HEK293 (cell line): ENCODE measurements around the gene DOCK7.
A peak's percentile ranks its signal among the peaks of the same experiment; 100 is the strongest.

Source experiments
- CTCF ChIA-PET: fragments of 350-600 bp; formaldehyde crosslinking; extraction: SDS; loops from one replicate; lab custom pipeline; 2021; ENCODE audit warnings: antibody characterized with exemption; lab: Yijun Ruan, JAX
- POLR2A ChIA-PET: fragments of 300-600 bp; formaldehyde crosslinking; extraction: SDS; loops from one replicate; lab custom pipeline; 2020; ENCODE audit warnings: antibody characterized with exemption, inconsistent platforms; lab: Yijun Ruan, JAX
- H3K27ac ChIP-seq: fragments of 200-500 bp; sonication (Bioruptor generic); 2 replicates; pipeline ENCODE4 v1.5.1; 2014; ENCODE audit warnings: low read depth, low read length, control low read depth, inconsistent platforms; ENCODE audit errors: extremely low read depth
- H3K36me3 ChIP-seq, 2 experiments: fragments of 200-500 bp in 1 of 2; sonication (Bioruptor generic) in 1 of 2; 1 replicate in 1 of 2; 2 replicates in 1 of 2; pipeline ENCODE4 v1.5.1; 2014 to 2017; ENCODE audit warnings: inconsistent platforms in 2 of 2, low read length in 2 of 2; ENCODE audit not compliant: control insufficient read depth in 2 of 2, insufficient read depth in 1 of 2
- H3K4me1 ChIP-seq: fragments of 200-500 bp; sonication (Bioruptor generic); 2 replicates; pipeline ENCODE4 v1.5.1; 2014; ENCODE audit warnings: mild to moderate bottlenecking, low read length, inconsistent platforms; ENCODE audit not compliant: control insufficient read depth, insufficient read depth
- H3K4me3 ChIP-seq: 2 replicates; pipeline ENCODE4 v1.5.1; 2011; ENCODE audit warnings: low read depth, mild to moderate bottlenecking, control low read depth, low read length, moderate library complexity
- H3K9me3 ChIP-seq: fragments of 200-500 bp; sonication (Bioruptor generic); 2 replicates; pipeline ENCODE4 v1.5.1; 2014; ENCODE audit warnings: low read depth, low read length, inconsistent platforms; ENCODE audit not compliant: control insufficient read depth, insufficient read depth
- ATF2 ChIP-seq: fragments of 450-650 bp; formaldehyde crosslinking; IDR thresholded peaks from 2 replicates; pipeline ENCODE4 v1.5.1; 2016; ENCODE audit warnings: missing biosample characterization, missing genetic modification characterization, low read depth
- BCL11B ChIP-seq: fragments of 450-650 bp; formaldehyde crosslinking; IDR thresholded peaks from 2 replicates; pipeline ENCODE4 v1.5.1; 2016; ENCODE audit warnings: low read depth, missing biosample characterization, missing genetic modification characterization
- FEZF1 ChIP-seq: fragments of 450-650 bp; formaldehyde crosslinking; IDR thresholded peaks from 2 replicates; pipeline ENCODE4 v1.5.1; 2016; ENCODE audit warnings: missing biosample characterization, missing genetic modification characterization
- GLI4 ChIP-seq: fragments of 450-650 bp; formaldehyde crosslinking; IDR thresholded peaks from 2 replicates; pipeline ENCODE4 v1.5.1; 2016; ENCODE audit warnings: missing biosample characterization, missing genetic modification characterization
- HOXC10 ChIP-seq: sonication (generic); formaldehyde crosslinking; IDR thresholded peaks from 2 replicates; pipeline ENCODE4 v1.8.1; 2023; ENCODE audit warnings: mild to moderate bottlenecking, missing genetic modification reagents
- MEIS1 ChIP-seq: sonication (generic); formaldehyde crosslinking; IDR thresholded peaks from 2 replicates; pipeline ENCODE4 v1.8.1; 2022; ENCODE audit warnings: missing genetic modification reagents, mild to moderate bottlenecking, borderline replicate concordance
- PRDM1 ChIP-seq: fragments of 450-650 bp; formaldehyde crosslinking; IDR thresholded peaks from 2 replicates; pipeline ENCODE4; 2016; ENCODE audit warnings: missing biosample characterization, missing genetic modification characterization
- RBAK ChIP-seq: fragments of 450-650 bp; formaldehyde crosslinking; IDR thresholded peaks from 2 replicates; pipeline ENCODE4 v1.5.1; 2016; ENCODE audit warnings: missing biosample characterization, missing genetic modification characterization
- REPIN1 ChIP-seq: fragments of 450-650 bp; formaldehyde crosslinking; IDR thresholded peaks from 2 replicates; pipeline ENCODE4 v1.5.1; 2017; ENCODE audit warnings: missing biosample characterization, missing genetic modification characterization, low read depth
- SCRT2 ChIP-seq: fragments of 450-650 bp; formaldehyde crosslinking; IDR thresholded peaks from 2 replicates; pipeline ENCODE4 v1.5.1; 2016; ENCODE audit warnings: missing biosample characterization, missing genetic modification characterization
- ZBTB26 ChIP-seq: fragments of 450-650 bp; formaldehyde crosslinking; optimal IDR thresholded peaks from 2 replicates; pipeline ENCODE3; 2016; ENCODE audit warnings: missing biosample characterization, mild to moderate bottlenecking, missing genetic modification characterization
- ZBTB48 ChIP-seq: fragments of 450-650 bp; formaldehyde crosslinking; IDR thresholded peaks from 2 replicates; pipeline ENCODE4 v1.5.1; 2016; ENCODE audit warnings: missing biosample characterization, missing genetic modification characterization
- ZIC2 ChIP-seq: fragments of 450-650 bp; formaldehyde crosslinking; IDR thresholded peaks from 2 replicates; pipeline ENCODE4 v1.5.1; 2016; ENCODE audit warnings: missing biosample characterization, missing genetic modification characterization
- ZNF133 ChIP-seq: fragments of 450-650 bp; formaldehyde crosslinking; IDR thresholded peaks from 2 replicates; pipeline ENCODE4 v1.5.1; 2016; ENCODE audit warnings: missing biosample characterization, missing genetic modification characterization
- ZNF16 ChIP-seq: fragments of 450-650 bp; formaldehyde crosslinking; IDR thresholded peaks from 2 replicates; pipeline ENCODE4 v1.5.1; 2016; ENCODE audit warnings: low read depth, missing biosample characterization, missing genetic modification characterization
- ZNF341 ChIP-seq: fragments of 450-650 bp; formaldehyde crosslinking; IDR thresholded peaks from 2 replicates; pipeline ENCODE4; 2016; ENCODE audit warnings: low read depth, missing biosample characterization, missing genetic modification characterization
- ZNF398 ChIP-seq: fragments of 450-650 bp; formaldehyde crosslinking; IDR thresholded peaks from 2 replicates; pipeline ENCODE4 v1.5.1; 2017; ENCODE audit warnings: missing biosample characterization, missing genetic modification characterization
- ZNF488 ChIP-seq: fragments of 450-650 bp; formaldehyde crosslinking; IDR thresholded peaks from 2 replicates; pipeline ENCODE4 v1.5.1; 2016; ENCODE audit warnings: missing biosample characterization, missing genetic modification characterization
- ZNF513 ChIP-seq: fragments of 450-650 bp; IDR thresholded peaks from 2 replicates; pipeline ENCODE4 v1.5.1; 2018; ENCODE audit warnings: missing biosample characterization, missing genetic modification characterization
- ZNF518A ChIP-seq: fragments of 450-650 bp; formaldehyde crosslinking; conservative IDR thresholded peaks from 2 replicates; pipeline ENCODE4 v1.5.1; 2016; ENCODE audit warnings: low read depth, missing biosample characterization, missing genetic modification characterization
- ZNF600 ChIP-seq: fragments of 450-650 bp; formaldehyde crosslinking; IDR thresholded peaks from 2 replicates; pipeline ENCODE4 v1.5.1; 2016; ENCODE audit warnings: missing biosample characterization, missing genetic modification characterization
- ZNF626 ChIP-seq: fragments of 450-650 bp; sonication (Bioruptor Pico); formaldehyde crosslinking; IDR thresholded peaks from 2 replicates; pipeline ENCODE4 v1.5.1; 2018; ENCODE audit warnings: missing biosample characterization, missing genetic modification characterization, inconsistent platforms
- ZNF664 ChIP-seq: fragments of 450-650 bp; formaldehyde crosslinking; IDR thresholded peaks from 2 replicates; pipeline ENCODE4 v1.5.1; 2016; ENCODE audit warnings: missing biosample characterization, missing genetic modification characterization
- ZNF843 ChIP-seq: fragments of 450-650 bp; formaldehyde crosslinking; IDR thresholded peaks from 2 replicates; pipeline ENCODE4 v1.5.1; 2016; ENCODE audit warnings: missing biosample characterization, missing genetic modification characterization
- ZSCAN5A ChIP-seq: fragments of 450-650 bp; formaldehyde crosslinking; IDR thresholded peaks from 2 replicates; pipeline ENCODE4 v1.5.1; 2016; ENCODE audit warnings: missing biosample characterization, missing genetic modification characterization

DOCK7 gene

GRCh38 chr1:62654744-62655143 is 33.4 kb downstream of the DOCK7 start (continued):
- TF ChIP-seq ZNF133, result no peak
- no peak for TF ChIP-seq MEIS1 (CRISPR knock-in tag)
- TF ChIP-seq ZNF518A, result no peak
- no peak for TF ChIP-seq BCL11B (tag by site-specific recombination)

GRCh38 chr1:62652387-62652786 is 35.8 kb downstream of the DOCK7 start:
- ChIA-PET POLR2A (no interaction called here), CTCF (interaction anchor here (0.7 kb wide), 1 partner anchor 10 kb away, joined by 4 read pairs; no protein-coding TSS in a partner anchor)
- Histone ChIP-seq H3K36me3 (peaks cover 5 to 6% of the 10 kb centered on the region in 2 experiments; a peak in 2 of 3 replicates), H3K9me3 (no peaks in the 10 kb centered on the region), H3K27ac (no peak overlapping the region), H3K4me1 (peaks cover 8% of the 10 kb centered on the region; the same call in 1 of the 2 replicates), H3K4me3 (no peak overlapping the region)
- TF ChIP-seq ZSCAN5A (tag by site-specific recombination) (no peak), ZNF16 (tag by site-specific recombination) (no peak), PRDM1 (tag by site-specific recombination) (no peak), SCRT2 (tag by site-specific recombination) (no peak), REPIN1 (tag by site-specific recombination) (no peak), FEZF1 (peak; percentile 34; the same call in 1 of the 2 replicates), ZNF398 (tag by site-specific recombination) (no peak), ZNF341 (tag by site-specific recombination) (no peak), ZNF488 (no peak), ZNF513 (tag by site-specific recombination) (no peak), ZBTB48 (no peak), ZNF600 (no peak), ZNF843 (tag by site-specific recombination) (peak; percentile 76; the same call in 1 of the 2 replicates), ZBTB26 (tag by site-specific recombination) (no peak), GLI4 (no peak), ZNF664 (tag by site-specific recombination) (peak; percentile 67), ATF2 (tag by site-specific recombination) (no peak), ZNF626 (tag by site-specific recombination) (no peak), HOXC10 (CRISPR knock-in tag) (no peak), ZIC2 (tag by site-specific recombination) (no peak), RBAK (tag by site-specific recombination) (no peak)
